ENCODE data around the gene TCHHL1. TPM values are rescaled to one million over a fixed set of nuclear protein-coding genes. Genes with fewer than 3 reads are reported as not detected.

Gene TCHHL1
- polyA plus RNA-seq, 1 donor: not detected

DNA sequence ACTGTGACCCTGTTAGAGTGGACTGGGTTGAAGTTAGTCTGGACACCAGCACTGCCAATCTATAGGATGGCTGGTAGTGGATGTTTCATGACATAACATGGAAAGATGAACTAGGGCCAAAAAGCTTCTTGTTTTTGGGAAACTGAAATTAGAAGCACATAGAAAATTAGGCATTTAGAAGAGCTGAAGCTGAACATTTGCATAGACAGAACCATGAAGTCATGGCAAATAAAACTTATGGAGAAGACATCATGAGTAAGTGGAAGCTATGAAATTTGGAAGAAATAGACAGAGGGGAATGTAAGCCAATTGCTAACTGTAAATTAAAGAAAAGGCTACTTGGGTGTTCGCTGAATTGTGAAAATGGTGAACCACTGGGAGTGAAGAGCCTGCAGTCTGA, 49.4 kb downstream of the TCHHL1 start:
- DNase-seq: no peak
- Histone ChIP-seq H3K9me3 (ENCODE audit: control insufficient read depth, low read depth, low read length) (no peaks in the 10 kb centered on the region), H3K27me3 (ENCODE audit: control insufficient read depth, insufficient read depth, low read length) (no peaks in the 10 kb centered on the region), H3K4me1 (ENCODE audit: control insufficient read depth, insufficient read depth, low read length) (peaks cover 28% of the 10 kb centered on the region), H3K36me3 (ENCODE audit: control insufficient read depth, insufficient read depth, low read length) (no peaks in the 10 kb centered on the region), H3K27ac (ENCODE audit: low read length) (no peak overlapping the region), H3K4me3 (ENCODE audit: low read length) (no peak overlapping the region)
- WGBS (ENCODE audit: insufficient coverage, low lambda C conversion rate): 100% methylated on average over 1 of the region's 1 CpG

DNA sequence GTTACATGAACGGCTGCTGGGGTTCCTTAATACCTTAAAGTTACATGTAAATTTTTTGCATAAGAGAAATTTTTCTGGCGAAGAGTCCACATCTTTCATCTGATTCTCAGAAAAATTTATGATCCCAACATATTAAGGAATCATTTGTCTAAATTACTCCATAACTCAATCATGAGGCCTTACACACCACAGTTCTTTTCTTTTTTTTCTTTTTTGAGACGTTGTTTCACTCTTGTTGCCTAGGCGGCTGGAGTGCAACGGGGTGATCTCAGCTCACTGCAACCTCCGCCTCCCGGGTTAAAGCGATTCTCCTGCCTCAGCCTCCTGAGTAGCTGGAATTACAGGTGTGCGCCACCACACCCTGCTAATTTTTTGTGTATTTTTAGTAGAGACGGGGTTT, 50.0 kb downstream of the TCHHL1 start:
- no peak overlapping the region for H3K4me3 ChIP-seq (ENCODE audit: low read length)
- H3K36me3 ChIP-seq (ENCODE audit: control insufficient read depth, insufficient read depth, low read length): no peaks in the 10 kb centered on the region
- no peaks in the 10 kb centered on the region for H3K27me3 ChIP-seq (ENCODE audit: control insufficient read depth, insufficient read depth, low read length)
- no peak overlapping the region for H3K27ac ChIP-seq (ENCODE audit: low read length)
- H3K9me3 ChIP-seq (ENCODE audit: control insufficient read depth, low read depth, low read length): no peaks in the 10 kb centered on the region
- no peak for DNase-seq
- H3K4me1 ChIP-seq (ENCODE audit: control insufficient read depth, insufficient read depth, low read length): peaks cover 27% of the 10 kb centered on the region
- WGBS (ENCODE audit: insufficient coverage, low lambda C conversion rate): 100% methylated on average over 6 of the region's 10 CpGs

GRCh38 chr1:152036267-152037216, 52.3 kb downstream of the TCHHL1 start, which contains the start of gene S100A11:
Gene S100A11, minus strand, starts transcription at chr1:152037004. Its CDS starts 89 bp downstream, at chr1:152036915.
- peaks cover 18% of the 10 kb centered on the region for H3K36me3 ChIP-seq (ENCODE audit: control insufficient read depth, insufficient read depth, low read length)
- H3K9me3 ChIP-seq (ENCODE audit: control insufficient read depth, low read depth, low read length): no peaks in the 10 kb centered on the region
- H3K4me3 ChIP-seq (ENCODE audit: low read length): peak within 1 kb of the TSS; percentile 76
- WGBS (ENCODE audit: insufficient coverage, low lambda C conversion rate): 0% methylated on average over 2 of the region's 53 CpGs
- peak; percentile 86 to 91 for DNase-seq
- H3K27me3 ChIP-seq (ENCODE audit: control insufficient read depth, insufficient read depth, low read length): no peaks in the 10 kb centered on the region
- H3K4me1 ChIP-seq (ENCODE audit: control insufficient read depth, insufficient read depth, low read length): peaks cover 23% of the 10 kb centered on the region
- peak within 1 kb of the TSS; percentile 93 for H3K27ac ChIP-seq (ENCODE audit: low read length)

- peak overlapping the region; percentile 76 for H3K4me3 ChIP-seq (ENCODE audit: low read length)
- peaks cover 23% of the 10 kb centered on the region for H3K4me1 ChIP-seq (ENCODE audit: control insufficient read depth, insufficient read depth, low read length)
- peak overlapping the region; percentile 93 for H3K27ac ChIP-seq (ENCODE audit: low read length)
- H3K27me3 ChIP-seq (ENCODE audit: control insufficient read depth, insufficient read depth, low read length): no peaks in the 10 kb centered on the region
- peaks cover 18% of the 10 kb centered on the region for H3K36me3 ChIP-seq (ENCODE audit: control insufficient read depth, insufficient read depth, low read length)
- DNase-seq: peak; percentile 40 to 76
- no peaks in the 10 kb centered on the region for H3K9me3 ChIP-seq (ENCODE audit: control insufficient read depth, low read depth, low read length)
- WGBS (ENCODE audit: insufficient coverage, low lambda C conversion rate): 0% methylated on average over 3 of the region's 17 CpGs
Measured at GRCh38 chr1:152035539-152036266, 53.2 kb downstream of the TCHHL1 start.

- H3K36me3 ChIP-seq (ENCODE audit: control insufficient read depth, insufficient read depth, low read length): peaks cover 18% of the 10 kb centered on the region
- peak overlapping the region; percentile 76 for H3K4me3 ChIP-seq (ENCODE audit: low read length)
- H3K9me3 ChIP-seq (ENCODE audit: control insufficient read depth, low read depth, low read length): no peaks in the 10 kb centered on the region
- no peaks in the 10 kb centered on the region for H3K27me3 ChIP-seq (ENCODE audit: control insufficient read depth, insufficient read depth, low read length)
- H3K27ac ChIP-seq (ENCODE audit: low read length): peak overlapping the region; percentile 93
- peaks cover 18% of the 10 kb centered on the region for H3K4me1 ChIP-seq (ENCODE audit: control insufficient read depth, insufficient read depth, low read length)
- no CpG with 5 or more reads among the region's 8 CpGs for WGBS (ENCODE audit: insufficient coverage, low lambda C conversion rate)
- peak; percentile 67 to 89 for DNase-seq
Measured at GRCh38 chr1:152034654-152035538, 54.0 kb downstream of the TCHHL1 start.

- Histone ChIP-seq H3K27me3 (ENCODE audit: control insufficient read depth, insufficient read depth, low read length) (no peaks in the 10 kb centered on the region), H3K27ac (ENCODE audit: low read length) (peak overlapping the region; percentile 93), H3K4me3 (ENCODE audit: low read length) (peak overlapping the region; percentile 76), H3K36me3 (ENCODE audit: control insufficient read depth, insufficient read depth, low read length) (peaks cover 18% of the 10 kb centered on the region), H3K9me3 (ENCODE audit: control insufficient read depth, low read depth, low read length) (no peaks in the 10 kb centered on the region), H3K4me1 (ENCODE audit: control insufficient read depth, insufficient read depth, low read length) (peaks cover 16% of the 10 kb centered on the region)
- DNase-seq: no peak
- WGBS (ENCODE audit: insufficient coverage, low lambda C conversion rate): no CpG with 5 or more reads among the region's 1 CpG
Measured at GRCh38 chr1:152034324-152034653, 54.6 kb downstream of the TCHHL1 start.

Other genes starting within 250 kb of the TCHHL1 start
- 0.78 TPM for gene C2CD4D, start 249.2 kb downstream of the TCHHL1 start, polyA plus RNA-seq
- 0.45 TPM for gene THEM5, start 235.4 kb downstream of the TCHHL1 start, polyA plus RNA-seq
- 40.7 TPM for gene THEM4, start 179.6 kb downstream of the TCHHL1 start, polyA plus RNA-seq
- 877 TPM for gene S100A10, start 95.2 kb downstream of the TCHHL1 start, polyA plus RNA-seq
- gene S100A11, start 52.1 kb downstream of the TCHHL1 start, polyA plus RNA-seq: 314 TPM
- 0.22 TPM for gene TCHH, start 26.4 kb upstream of the TCHHL1 start, polyA plus RNA-seq
- gene RPTN, start 70.2 kb upstream of the TCHHL1 start, polyA plus RNA-seq: not detected
- gene HRNR, start 135.1 kb upstream of the TCHHL1 start, polyA plus RNA-seq: 0.12 TPM
- 0.73 TPM for gene FLG, start 236.2 kb upstream of the TCHHL1 start, polyA plus RNA-seq